GM19324 (cell line): ENCODE data around the gene ATP1B2.
A peak's percentile ranks its signal among the peaks of the same experiment; 100 is the strongest.
"Not testable (repeated sequence)": the region's sequence is repeated elsewhere in the genome, so short reads cannot be mapped to it uniquely, and the experiment has no call there.

ENCODE experiments used
- ATAC-seq: cut with Tn5 transposase; IDR thresholded peaks from one replicate; pipeline ENCODE4 v1.9.1; 2021; ENCODE audit warnings: mild to moderate bottlenecking, moderate library complexity; ENCODE audit not compliant: unreplicated experiment, low FRiP score

The ATP1B2 gene, protein sequence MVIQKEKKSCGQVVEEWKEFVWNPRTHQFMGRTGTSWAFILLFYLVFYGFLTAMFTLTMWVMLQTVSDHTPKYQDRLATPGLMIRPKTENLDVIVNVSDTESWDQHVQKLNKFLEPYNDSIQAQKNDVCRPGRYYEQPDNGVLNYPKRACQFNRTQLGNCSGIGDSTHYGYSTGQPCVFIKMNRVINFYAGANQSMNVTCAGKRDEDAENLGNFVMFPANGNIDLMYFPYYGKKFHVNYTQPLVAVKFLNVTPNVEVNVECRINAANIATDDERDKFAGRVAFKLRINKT

DNA sequence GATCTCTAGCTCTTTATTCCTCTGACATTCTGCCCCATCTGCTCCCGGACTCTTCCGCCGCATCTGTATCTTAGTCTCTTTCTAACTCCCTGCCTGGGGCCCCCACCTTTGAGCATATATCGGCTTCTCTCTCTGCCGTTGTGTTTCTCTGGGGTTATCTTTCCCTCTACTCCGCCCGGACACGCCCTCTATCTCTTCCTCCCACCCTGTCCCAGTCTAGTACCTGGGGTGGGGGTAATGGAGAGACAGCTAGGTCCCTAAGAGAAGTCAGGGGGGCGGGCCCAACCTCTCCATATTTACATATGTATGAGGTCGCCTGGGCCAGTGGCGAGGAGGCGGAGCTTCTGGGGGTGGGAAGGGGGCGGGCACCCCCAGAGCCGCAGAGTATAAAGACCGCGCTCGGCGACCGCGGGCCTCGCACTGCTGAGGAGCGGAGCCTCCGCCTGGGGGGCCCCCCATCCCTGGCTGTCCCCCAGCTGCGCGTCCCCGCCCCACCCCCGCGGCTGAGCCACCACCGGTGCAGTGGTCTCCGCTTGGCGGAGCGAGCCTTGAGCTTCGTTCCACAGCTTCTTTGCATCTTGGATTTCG lies at the start of gene ATP1B2:
TSS of gene ATP1B2 (plus strand) at position 418 of the 588 bp plus-strand sequence. CDS start 593 bp downstream, outside the sequence.
- ATAC-seq: no peak

DNA sequence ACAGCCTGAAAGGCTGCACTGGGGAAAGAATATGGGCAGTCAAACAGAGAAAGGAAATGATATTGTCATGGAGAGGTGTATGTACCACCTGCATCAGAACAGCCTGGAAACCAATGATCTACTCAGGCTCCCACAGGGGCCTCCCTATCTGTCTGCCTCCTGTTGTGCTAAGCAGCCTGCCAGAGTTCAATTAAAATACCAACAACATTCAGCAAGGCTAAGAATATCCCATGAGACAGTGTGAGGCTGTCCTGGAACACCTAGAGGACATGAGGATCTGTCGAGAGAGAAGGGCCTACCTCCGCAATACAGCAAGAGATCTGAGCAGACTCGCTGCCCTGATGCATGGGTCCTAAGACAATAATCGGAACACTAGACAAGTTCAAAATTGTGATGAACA lies 44.4 kb upstream of the ATP1B2 start:
- ATAC-seq: no peak

DNA sequence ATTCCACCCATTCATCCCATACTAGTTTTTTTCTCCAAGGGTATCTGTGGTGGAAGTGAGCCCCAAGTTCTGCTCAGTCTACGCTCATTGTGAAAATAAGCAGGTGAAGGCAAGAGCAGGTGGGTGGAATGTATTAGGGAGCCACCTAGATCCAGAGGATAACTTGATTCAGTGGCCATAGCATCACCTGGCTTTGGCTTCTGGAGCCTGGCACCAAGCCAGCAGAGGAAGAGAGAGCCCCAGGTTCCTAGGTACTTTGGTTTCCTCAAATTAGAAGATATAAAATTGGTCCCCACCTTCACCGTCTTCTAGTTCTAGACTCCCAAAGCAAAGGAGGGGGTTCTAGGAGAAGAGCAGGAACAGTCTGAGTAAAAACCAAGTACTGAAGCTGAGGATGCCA lies 40.1 kb upstream of the ATP1B2 start:
- no peak for ATAC-seq

DNA sequence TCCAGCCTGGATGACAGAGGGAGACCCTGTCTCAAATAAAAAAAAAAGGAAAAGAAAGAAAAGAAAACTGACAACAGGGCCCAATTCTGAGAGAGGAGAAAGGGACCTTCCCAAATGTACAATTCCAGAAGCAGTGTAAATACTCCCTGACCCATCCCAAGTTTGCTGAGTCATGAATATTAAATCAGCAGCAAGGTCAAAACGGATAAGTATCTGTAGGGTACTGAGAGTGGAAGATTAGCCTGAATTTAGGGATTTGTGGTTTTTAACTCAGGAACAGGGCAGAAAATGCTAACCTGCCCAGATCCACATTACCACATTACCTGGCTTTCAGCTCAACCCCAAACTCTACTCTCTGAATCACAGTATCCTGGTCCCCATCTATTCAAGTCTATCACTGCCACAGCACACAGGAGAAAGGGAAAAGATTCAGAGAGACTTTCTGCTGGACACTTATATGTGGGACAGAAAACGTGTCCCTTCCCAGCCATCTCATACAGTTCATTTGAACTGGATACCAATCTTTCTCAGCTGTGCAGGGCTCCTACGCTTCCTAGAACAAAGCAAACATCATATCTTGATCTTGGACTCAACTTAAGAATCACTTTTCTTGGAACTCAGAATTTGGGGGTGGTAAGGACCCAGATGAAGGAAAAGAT lies 39.0 kb upstream of the ATP1B2 start:
- ATAC-seq: no peak

DNA sequence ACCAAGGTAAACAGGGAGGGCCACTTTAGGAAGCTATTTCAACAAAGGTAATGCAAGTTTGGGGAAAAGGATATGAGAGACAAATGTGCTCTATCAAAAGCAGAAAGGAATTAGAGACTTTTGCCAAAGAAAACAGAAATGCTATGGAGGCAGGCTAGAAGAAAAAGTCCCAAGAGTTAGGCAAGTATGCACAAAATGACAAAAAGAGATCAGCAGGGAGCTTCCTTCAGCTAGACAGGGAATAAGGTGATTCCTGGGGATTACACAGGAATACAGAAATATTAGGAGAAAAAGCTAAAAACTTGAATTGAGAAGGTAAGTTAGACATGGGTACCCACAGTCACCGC lies 38.5 kb upstream of the ATP1B2 start:
- no peak for ATAC-seq

DNA sequence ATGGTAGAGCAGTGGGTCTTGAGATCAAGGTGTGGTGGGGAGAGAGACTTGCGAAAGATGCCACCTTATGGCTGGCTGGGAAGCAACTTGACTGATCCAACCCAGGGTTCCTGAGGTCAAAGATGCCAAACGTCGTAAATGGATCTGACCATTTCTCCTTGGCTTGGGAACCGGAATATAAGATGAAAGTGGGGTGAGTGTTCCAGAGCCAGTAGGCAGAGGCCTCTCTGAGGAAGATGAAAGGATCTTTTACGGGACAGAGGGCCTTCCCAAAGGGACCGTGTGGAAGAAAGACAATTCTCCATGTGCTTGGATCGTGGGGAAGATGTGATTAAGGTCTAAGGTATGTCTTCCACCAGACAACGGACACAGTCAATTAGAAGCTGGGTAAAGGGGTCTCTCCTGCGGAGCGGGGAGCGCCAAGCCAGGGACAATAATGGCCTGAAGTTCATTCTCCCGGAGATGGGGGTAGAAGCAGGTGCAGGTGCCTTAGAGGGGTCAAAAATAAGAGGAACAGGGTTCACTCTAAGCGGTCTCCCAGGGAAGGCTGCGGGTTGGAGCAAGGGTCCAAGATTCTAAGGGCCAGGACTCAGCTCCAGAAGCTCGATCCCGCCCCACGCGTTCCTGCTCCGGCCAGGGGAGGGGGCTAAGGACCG lies 36.8 kb upstream of the ATP1B2 start:
- ATAC-seq: no peak

DNA sequence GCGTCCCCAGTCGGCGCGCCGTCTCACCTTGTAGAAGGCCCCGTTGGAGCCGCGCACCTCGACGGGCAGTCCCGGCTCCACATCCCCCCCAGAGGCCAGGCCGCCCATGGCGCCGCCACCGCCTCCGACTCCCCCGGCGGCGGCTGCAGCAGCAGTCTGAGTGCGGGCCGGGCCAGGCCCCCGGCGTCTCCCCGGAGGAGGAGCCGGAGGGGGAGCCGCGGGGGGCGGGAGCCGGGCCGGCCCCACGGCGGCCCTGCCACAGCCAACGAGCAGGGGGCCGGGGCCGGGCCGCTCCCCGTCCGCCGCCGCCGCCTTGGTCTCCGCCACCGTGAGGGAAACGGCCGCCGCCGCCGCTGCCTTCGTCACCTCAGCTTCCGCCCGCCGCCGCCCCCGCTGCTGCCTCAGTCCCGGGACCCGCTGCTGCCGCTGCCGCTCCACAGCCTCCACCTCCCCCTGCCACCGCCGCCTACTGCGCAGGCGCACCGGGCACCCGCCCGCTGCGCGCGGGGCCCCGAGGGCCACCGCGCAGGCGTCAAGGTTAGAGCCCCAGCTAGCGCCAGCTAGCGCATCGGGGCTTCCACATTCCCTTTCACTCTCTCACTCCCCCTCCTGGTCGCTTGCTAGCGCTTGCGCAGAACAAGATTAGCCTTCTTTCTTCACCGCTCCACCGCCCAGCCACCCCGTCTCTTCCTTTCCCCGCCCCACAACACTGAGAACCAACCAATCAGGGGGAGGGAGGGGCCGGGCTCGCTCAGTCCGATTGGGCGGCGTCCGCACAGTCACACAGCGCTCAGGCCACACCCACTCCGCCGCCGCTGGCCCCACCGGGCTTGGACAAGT lies 36.1 kb upstream of the ATP1B2 start, which contains the start of gene FXR2:
TSS of gene FXR2 (minus strand) at position 473 of the 840 bp plus-strand sequence. CDS start at position 108, 365 bp downstream.
- ATAC-seq: peak; percentile 89

DNA sequence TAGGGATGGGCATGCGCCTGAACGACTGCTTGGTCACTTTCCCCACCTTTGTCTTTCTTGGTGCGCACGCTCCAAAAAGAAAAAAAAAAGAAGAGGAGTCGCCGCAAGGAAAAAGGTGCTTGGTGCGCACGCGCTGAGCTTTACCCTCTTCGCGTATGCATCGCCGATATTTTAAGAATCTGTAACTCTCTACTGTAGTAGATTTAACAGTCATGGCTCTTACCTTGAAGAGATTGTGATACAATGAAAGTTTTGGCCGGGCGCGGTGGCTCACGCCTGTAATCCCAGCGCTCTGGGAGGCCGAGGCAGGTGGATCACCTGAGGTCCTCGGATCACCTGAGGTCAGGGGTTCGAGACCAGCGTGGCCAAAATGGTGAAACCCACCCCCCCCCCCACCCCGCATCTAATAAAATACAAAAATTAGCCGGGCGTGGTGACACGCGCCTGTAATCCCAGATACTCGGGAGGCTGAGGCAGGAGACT lies 35.4 kb upstream of the ATP1B2 start:
- ATAC-seq: no peak

DNA sequence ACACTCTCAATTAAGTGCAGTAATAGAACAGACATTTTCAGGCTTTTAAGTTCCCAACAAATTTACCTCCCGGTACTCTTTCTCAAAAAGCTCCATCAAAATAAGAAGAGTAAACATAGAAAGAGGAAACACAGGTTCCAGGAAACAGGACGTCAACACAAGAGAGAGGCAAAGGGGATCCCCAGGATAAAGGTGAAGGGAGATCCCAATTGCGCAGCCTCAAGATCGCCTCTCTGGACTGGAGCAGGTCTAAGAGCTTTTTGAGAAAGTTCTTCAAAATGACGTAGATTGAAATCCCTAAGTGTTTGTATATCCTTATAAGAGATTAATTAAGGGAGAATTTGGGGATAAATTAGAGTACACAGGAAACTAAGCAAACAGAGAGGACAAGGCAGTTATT lies 32.1 kb upstream of the ATP1B2 start:
- ATAC-seq: no peak

DNA sequence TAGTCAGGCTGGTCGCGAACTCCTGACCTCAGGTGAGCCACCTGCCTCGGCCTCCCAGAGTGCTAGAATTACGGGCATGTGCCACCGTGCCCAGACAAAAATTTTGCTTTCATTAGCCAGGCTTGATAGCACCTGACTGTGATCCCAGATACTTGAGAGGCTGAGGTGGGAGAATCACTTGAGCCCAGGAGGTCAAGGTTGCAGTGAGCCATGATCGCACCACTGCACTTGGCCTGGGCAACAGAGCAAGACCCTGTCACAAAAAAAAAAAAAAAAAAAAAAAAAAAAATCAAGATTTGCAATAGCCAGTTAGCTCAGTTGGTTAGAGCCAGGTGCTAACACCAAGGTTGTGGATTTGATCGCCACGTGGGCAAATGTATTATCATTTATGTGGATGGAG lies 29.9 kb upstream of the ATP1B2 start:
- ATAC-seq: no peak

DNA sequence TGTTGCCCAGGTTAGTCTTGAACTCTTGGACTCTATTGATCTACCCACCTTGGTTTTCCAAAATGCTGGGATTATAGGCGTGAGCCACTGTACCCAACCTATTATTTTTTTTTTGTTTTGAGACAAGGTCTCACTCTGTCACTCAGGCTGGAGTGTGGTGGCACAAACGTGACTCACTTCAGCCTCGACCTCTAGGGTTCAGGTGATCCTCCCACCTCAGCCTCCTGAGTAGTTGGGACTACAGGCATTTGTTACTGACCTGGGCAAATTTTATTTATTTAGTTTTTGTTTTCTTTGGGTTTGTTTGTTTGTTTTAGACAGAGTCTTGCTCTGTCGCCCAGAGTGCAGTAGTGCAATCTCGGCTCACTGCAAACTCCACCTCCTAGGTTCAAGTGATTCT lies 27.1 kb upstream of the ATP1B2 start:
- no peak for ATAC-seq

DNA sequence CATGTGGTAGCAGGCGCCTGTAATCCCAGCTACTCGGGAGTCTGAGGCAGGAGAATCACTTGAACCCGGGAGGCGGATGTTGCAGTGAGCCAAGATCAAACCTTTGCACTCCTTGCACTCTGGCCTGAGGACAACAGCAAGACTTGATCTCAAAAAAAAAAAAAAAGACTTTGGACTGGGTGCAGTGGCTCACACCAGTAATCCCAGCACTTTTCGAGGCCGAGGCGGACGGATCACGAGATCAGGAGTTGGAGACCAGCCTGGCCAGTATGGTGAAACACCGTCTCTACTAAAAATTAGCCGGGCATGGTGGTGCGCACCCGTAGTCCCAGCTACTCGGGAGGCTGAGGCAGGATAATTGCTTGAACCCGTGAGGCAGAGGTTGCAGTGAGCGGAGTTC lies 25.0 kb upstream of the ATP1B2 start:
- not testable (repeated sequence) for ATAC-seq

DNA sequence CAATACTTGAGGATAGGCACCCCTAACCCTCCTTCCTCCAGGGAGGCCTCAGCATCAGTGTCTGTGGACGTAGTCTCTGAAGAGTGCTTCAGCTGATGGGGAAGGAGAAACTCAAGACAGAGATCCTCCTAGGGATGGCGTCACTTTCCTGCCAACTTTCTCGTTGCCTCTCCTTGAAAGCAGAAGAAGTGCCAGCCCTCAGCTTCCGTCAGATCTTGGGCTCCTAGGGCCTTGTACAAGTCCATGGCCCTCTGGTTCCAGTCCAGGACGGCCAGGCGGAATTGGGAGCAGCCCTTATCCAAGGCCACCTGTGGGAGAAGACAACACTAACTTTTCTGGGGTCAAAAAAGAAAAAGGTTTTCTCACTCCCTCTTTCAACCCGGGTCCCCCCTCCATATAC lies 24.4 kb upstream of the ATP1B2 start:
- no peak for ATAC-seq

DNA sequence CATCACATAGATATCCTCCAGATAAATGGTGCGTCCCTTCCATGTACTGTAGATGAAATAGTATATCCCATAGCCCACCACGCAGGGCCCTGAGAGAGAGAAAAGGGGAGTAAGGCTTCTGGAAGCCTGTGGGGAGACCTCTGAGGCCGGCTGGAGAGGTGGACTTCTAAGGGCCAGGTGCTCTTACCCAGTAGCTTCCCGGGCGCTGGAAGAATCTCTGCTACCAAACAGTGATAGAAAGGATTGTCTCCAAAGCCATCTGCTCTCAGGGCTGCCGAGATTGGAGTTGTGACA lies 23.8 kb upstream of the ATP1B2 start:
- no peak for ATAC-seq

DNA sequence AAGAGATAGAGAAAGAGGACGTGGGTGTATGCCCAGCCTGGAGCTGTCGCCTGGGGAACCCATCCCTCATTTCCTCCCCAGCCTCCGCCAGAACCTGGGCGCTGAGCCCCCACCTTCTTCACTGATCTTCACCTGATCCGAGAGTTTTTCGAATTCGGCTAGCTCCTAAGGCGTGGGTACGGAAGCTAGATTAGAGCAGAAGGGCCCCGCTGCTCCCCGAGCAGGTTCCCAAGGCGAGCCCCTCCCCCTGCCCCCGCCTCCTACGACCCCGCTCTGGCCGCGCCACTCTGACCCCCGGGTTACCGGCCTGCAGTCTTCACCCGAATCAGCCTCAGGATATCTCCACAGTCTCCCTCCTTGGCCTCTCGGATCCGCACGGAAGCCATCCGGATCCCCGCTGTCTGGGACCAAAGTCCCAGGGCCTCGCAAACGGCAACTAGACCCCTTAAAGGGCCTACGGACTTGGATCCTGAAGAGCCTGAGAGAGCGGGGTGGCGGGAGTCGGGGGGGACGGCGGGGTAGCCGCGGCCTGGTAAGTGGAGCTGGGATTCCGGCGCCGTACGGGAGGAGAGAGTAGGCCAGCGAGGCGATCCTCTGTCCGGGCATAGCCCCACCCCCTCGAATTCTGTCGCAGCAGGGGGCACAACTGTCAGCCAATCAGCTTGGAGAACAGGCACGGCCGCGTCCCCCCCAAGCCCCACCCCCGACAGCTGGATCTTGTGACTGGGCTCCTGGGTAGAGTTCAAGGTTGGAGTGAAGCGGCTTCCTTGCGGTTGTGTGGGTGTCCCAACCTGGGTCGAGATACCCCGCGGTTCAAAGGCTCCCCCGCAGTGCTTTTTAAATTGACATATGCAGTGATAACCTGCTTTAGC lies 23.2 kb upstream of the ATP1B2 start, which contains the start of gene SAT2:
TSS of gene SAT2 (minus strand) at position 572 of the 872 bp plus-strand sequence. CDS start at position 386, 186 bp downstream.
- ATAC-seq: peak; percentile 74

DNA sequence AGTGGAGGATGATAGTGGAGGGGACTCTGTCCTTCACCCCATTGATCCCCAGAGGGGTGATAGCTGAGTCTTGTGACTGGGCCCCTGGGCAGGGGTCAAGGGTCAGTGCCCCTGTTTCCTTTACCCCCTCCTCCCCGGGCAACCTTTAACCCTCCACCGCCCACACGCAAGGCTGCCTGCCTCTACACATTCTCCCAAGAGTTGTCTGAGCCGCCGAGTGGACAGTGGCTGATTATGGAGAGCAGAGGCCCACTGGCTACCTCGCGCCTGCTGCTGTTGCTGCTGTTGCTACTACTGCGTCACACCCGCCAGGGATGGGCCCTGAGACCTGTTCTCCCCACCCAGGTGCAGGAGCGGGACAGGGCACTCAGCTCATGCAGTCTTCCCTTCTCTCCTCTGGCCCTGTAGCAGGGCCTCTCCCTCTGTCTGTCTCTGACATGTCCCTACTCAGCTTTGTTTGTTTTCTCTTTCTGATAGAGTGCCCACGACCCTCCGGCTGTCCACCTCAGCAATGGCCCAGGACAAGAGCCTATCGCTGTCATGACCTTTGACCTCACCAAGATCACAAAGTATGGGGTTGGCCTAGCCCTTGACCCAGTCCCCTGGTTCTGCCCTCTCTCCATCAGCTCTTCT lies 20.7 kb upstream of the ATP1B2 start, which contains the start of gene SHBG:
TSS of gene SHBG (plus strand) at position 197 of the 633 bp plus-strand sequence. CDS start at position 235, 38 bp downstream.
- no peak for ATAC-seq

DNA sequence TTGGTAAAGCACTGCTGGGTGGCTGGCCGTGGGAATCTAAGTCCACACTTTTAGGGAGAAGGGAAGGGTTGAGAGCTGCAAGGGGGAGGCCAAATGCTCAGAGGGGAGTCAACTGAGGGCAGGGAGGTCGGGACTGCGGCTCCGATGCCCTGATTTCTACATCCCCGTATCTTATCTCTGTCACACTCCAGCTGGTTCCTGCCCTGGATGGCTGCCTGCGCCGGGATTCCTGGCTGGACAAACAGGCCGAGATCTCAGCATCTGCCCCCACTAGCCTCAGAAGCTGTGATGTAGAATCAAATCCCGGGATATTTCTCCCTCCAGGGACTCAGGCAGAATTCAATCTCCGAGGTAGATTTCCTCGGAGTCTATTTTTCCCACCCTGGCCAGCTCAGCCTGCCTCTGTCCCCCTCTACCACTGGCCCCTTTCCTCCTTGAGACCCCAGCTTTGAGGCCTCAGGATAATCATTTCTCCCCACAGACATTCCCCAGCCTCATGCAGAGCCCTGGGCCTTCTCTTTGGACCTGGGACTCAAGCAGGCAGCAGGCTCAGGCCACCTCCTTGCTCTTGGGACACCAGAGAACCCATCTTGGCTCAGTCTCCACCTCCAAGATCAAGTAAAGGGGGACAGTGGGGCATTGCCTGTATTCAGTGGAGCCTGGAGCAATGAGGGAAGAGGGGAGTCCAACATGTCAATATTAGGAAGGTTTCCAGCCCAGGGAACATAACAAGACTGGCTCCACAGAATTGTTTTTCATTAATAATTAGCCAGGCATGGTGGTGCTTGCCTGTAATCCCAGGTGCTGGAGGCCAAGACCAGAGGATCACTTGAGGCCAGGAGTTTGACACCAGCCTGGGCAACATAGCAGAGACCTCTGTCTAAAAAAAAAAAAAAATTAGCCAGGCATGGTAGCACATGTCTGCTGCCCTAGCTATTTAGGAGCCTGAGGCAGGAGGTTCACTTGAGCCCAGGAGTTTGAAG lies 19.0 kb upstream of the ATP1B2 start:
- no peak for ATAC-seq

DNA sequence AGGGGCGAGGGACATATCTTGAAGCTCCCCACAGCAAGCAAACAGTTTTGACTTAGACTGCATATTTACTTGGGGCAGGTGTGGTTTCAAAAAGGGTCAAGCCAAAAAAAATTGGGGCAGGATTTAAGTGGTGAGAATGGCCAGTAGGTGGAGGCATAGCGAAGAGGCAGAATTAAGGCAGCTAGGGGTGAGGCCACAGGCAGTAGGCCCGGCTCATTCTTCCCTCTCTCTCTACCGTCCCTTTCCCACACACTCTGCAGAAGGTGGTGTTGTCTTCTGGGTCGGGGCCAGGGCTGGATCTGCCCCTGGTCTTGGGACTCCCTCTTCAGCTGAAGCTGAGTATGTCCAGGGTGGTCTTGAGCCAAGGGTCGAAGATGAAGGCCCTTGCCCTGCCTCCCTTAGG lies 18.2 kb upstream of the ATP1B2 start:
- no peak for ATAC-seq
